ENCODE data around the gene WDFY4. TPM values are rescaled to one million over a fixed set of nuclear protein-coding genes. Genes with fewer than 3 reads are reported as not detected.

WDFY4 gene
- total and polyA plus RNA-seq, 2 of the 4 experiments (the other 2 are of a cell fraction), result not detected

GRCh38 chr10:48839809-48840679, 155.4 kb downstream of the WDFY4 start:
- POLR2A ChIA-PET (ENCODE audit: unreplicated experiment), result no interaction called here
- CTCF ChIA-PET, result no interaction called here
- no peaks in the 10 kb centered on the region for H3K9me1 ChIP-seq (ENCODE audit: insufficient read depth, low read length)

More at GRCh38 chr10:48839809-48840679, 155.4 kb downstream of the WDFY4 start:
- Histone ChIP-seq H3K18ac (ENCODE audit: low read depth, low read length) (no peak overlapping the region), H2BK5ac (ENCODE audit: low read depth, low read length, poor library complexity, severe bottlenecking) (no peak overlapping the region), H3K56ac (ENCODE audit: extremely low read depth, insufficient read depth, low read length) (no peak overlapping the region), H2BK20ac (ENCODE audit: low read depth, low read length) (no peak overlapping the region), H3K9me3 (ENCODE audit: control insufficient read depth, insufficient read depth, low read length) (no peaks in the 10 kb centered on the region), H3K4me1 (ENCODE audit: control insufficient read depth, insufficient read depth, low read length) (no peaks in the 10 kb centered on the region), H4K91ac (ENCODE audit: insufficient read depth, low read depth, low read length) (no peak overlapping the region), H3K4me3 (ENCODE audit: insufficient read depth, low read depth, low read length) (no peak overlapping the region), H2AFZ (replicated peaks; ENCODE audit: low read length, poor library complexity) (no peak overlapping the region), H2BK15ac (ENCODE audit: low read depth, low read length) (no peak overlapping the region), H2BK120ac (ENCODE audit: low read depth, low read length) (no peak overlapping the region), H3K4me2 (ENCODE audit: low read depth, low read length) (no peak overlapping the region), H2AK9ac (replicated peaks; ENCODE audit: low read depth, low read length, poor library complexity) (no peak overlapping the region), H3K27me3 (ENCODE audit: control insufficient read depth, insufficient read depth, low read length) (peaks cover 8% of the 10 kb centered on the region), H3K27ac (ENCODE audit: insufficient read depth, low read length) (no peak overlapping the region), H3K9ac (ENCODE audit: low read depth, low read length) (no peak overlapping the region), H4K8ac (ENCODE audit: low read depth in 2 of 2, low read length in 2 of 2) (no peak overlapping the region), H4K20me1 (ENCODE audit: insufficient read depth, low read length) (no peaks in the 10 kb centered on the region), H2AK5ac (ENCODE audit: low read depth, low read length) (no peak overlapping the region), H3K36me3 (ENCODE audit: control insufficient read depth, insufficient read depth, low read length) (no peaks in the 10 kb centered on the region), H3K79me1 (ENCODE audit: low read depth in 1 of 2, low read length in 2 of 2) (no peaks in the 10 kb centered on the region), H3K4ac (ENCODE audit: low read depth, low read length) (no peak overlapping the region), H3K14ac (replicated peaks; ENCODE audit: low read depth, low read length) (no peak overlapping the region), H3K23ac (ENCODE audit: low read depth, low read length) (no peak overlapping the region), H4K5ac (ENCODE audit: low read depth, low read length) (no peak overlapping the region)
- ATAC-seq (ENCODE audit: low read depth), result no peak
- DNase-seq, result no peak
- BruUV-seq (replicated peaks), result no TSS peak
- TF ChIP-seq MXI1 (IDR thresholded peaks at IDR 0.05; ENCODE audit: borderline replicate concordance, low read depth, low read length) (no peak), MAZ (IDR thresholded peaks at IDR 0.05; ENCODE audit: borderline replicate concordance, low read depth, low read length) (no peak), RCOR1 (IDR thresholded peaks at IDR 0.05; ENCODE audit: insufficient replicate concordance, low read length) (no peak), NFE2L2 (IDR thresholded peaks at IDR 0.05; ENCODE audit: low read depth, low read length) (no peak), SMC3 (IDR thresholded peaks at IDR 0.05; ENCODE audit: low read depth, low read length) (no peak), POLR2A (IDR thresholded peaks at IDR 0.05; ENCODE audit: low read depth, low read length) (no peak), ELK1 (IDR thresholded peaks at IDR 0.05; ENCODE audit: borderline replicate concordance, low read depth, low read length) (no peak), RAD21 (IDR thresholded peaks at IDR 0.05; ENCODE audit: low read length) (no peak), CTCF (conservative IDR thresholded peaks at IDR 0.05; ENCODE audit: low read depth, low read length) (no peak), BHLHE40 (IDR thresholded peaks at IDR 0.05; ENCODE audit: low read depth, low read length) (no peak), FOS (IDR thresholded peaks at IDR 0.05; ENCODE audit: low read depth, low read length) (no peak), USF2 (IDR thresholded peaks at IDR 0.05; ENCODE audit: low read depth, low read length) (no peak), MAFK (IDR thresholded peaks at IDR 0.05; ENCODE audit: low read depth, low read length) (no peak), CEBPB (IDR thresholded peaks at IDR 0.05; ENCODE audit: low read depth, low read length) (no peak)
- in situ Hi-C loops (cut with MboI; ENCODE audit: low sequenced_read_pairs) (no loop called here), dilution Hi-C loops (cut with HindIII; ENCODE audit: low sequenced_read_pairs, unreplicated experiment) (no loop called here), intact Hi-C loops (cut with micrococcal nuclease) (no loop called here)
- 83% methylated on average over 2 of the region's 10 CpGs; no CpG with 5 or more reads in 1 of the 2 experiments for WGBS, 2 experiments (ENCODE audit: extremely low coverage in 2 of 2, insufficient read length in 1 of 2)

Measured in IMR-90 (cell line).